ENCODE measurements around the gene F7.
A peak's percentile ranks its signal among the peaks of the same experiment; 100 is the strongest.

F7 gene

GRCh38 chr13:113146750-113147149, 41.2 kb downstream of the F7 start:
- Histone ChIP-seq H2AFZ (ENCODE audit: low read depth, low read length) (no peak overlapping the region), H3K14ac (ENCODE audit: low read length in 2 of 2) (no peak overlapping the region), H2BK15ac (ENCODE audit: low read depth, poor library complexity, severe bottlenecking) (no peak overlapping the region), H4K91ac (ENCODE audit: low read length) (peak overlapping the region; percentile 32), H3K9ac (ENCODE audit: low read length) (no peak overlapping the region), H3K36me3 (ENCODE audit: control insufficient read depth in 1 of 2, insufficient read depth in 2 of 2, low read depth in 1 of 2, low read length in 2 of 2) (peaks cover 0 to 5% of the 10 kb centered on the region in 2 experiments), H2BK120ac (ENCODE audit: low read depth, low read length) (no peak overlapping the region), H3K9me3 (ENCODE audit: control insufficient read depth, low read length) (no peaks in the 10 kb centered on the region), H3K4me3 (ENCODE audit: insufficient read depth in 1 of 2, low read depth in 1 of 2, low read length in 2 of 2) (no peak overlapping the region), H3K4me1 (ENCODE audit: control insufficient read depth, insufficient read depth, low read depth, low read length) (peaks cover 1% of the 10 kb centered on the region), H2BK12ac (ENCODE audit: low read length in 2 of 2) (no peak overlapping the region), H3K79me1 (replicated peaks; ENCODE audit: low read length, poor library complexity, severe bottlenecking) (no peaks in the 10 kb centered on the region), H3K23ac (ENCODE audit: low read length in 2 of 2) (no peak overlapping the region), H4K8ac (ENCODE audit: low read length) (no peak overlapping the region), H3K4ac (ENCODE audit: low read depth in 1 of 2, low read length in 2 of 2) (no peak overlapping the region), H3K27me3 (ENCODE audit: control insufficient read depth in 1 of 2, insufficient read depth in 1 of 2, low read length in 2 of 2) (peaks cover 0 to 5% of the 10 kb centered on the region in 2 experiments), H3K4me2 (ENCODE audit: low read length, poor library complexity, severe bottlenecking) (no peak overlapping the region), H3K18ac (ENCODE audit: low read depth in 1 of 2, low read length in 2 of 2) (no peak overlapping the region), H2AK5ac (ENCODE audit: low read length, severe bottlenecking) (no peak overlapping the region), H3K27ac (ENCODE audit: low read length, poor library complexity, severe bottlenecking) (no peak overlapping the region), H2BK5ac (ENCODE audit: low read depth, low read length, poor library complexity, severe bottlenecking) (no peak overlapping the region)
- WGBS = 88% methylated on average over 9 of the region's 9 CpGs
- DNase-seq = no peak

DNA sequence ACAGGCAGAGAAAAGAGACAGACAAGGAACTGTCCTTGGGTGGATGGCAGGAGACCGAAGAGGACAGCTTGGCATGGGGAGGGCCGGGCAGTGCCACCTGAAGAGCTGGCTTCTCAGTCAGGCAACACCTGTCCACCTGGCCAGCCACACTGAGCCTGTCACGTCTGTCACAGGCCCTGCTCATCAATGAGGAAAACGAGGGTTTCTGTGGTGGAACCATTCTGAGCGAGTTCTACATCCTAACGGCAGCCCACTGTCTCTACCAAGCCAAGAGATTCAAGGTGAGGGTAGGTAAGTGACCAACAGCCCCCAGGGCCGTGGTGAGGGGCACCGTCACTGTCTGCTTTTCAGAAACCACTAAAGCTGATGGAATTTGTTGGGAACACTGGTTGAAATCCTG, 41.6 kb downstream of the F7 start:
- H3K4me2 ChIP-seq (ENCODE audit: low read length, poor library complexity, severe bottlenecking) = no peak overlapping the region

GRCh38 chr13:113148407-113148806, 42.8 kb downstream of the F7 start:
- no peak overlapping the region for H2BK15ac ChIP-seq (ENCODE audit: low read depth, poor library complexity, severe bottlenecking)
- peaks cover 0 to 5% of the 10 kb centered on the region in 2 experiments for H3K27me3 ChIP-seq (ENCODE audit: control insufficient read depth in 1 of 2, insufficient read depth in 1 of 2, low read length in 2 of 2)
- WGBS = 93% methylated on average over 13 of the region's 13 CpGs
- no peak overlapping the region for H3K4me3 ChIP-seq (ENCODE audit: insufficient read depth in 1 of 2, low read depth in 1 of 2, low read length in 2 of 2)
- H2BK12ac ChIP-seq (ENCODE audit: low read length in 2 of 2) = no peak overlapping the region
- peaks cover 0 to 2% of the 10 kb centered on the region in 2 experiments for H3K36me3 ChIP-seq (ENCODE audit: control insufficient read depth in 1 of 2, insufficient read depth in 2 of 2, low read depth in 1 of 2, low read length in 2 of 2)
- H3K79me1 ChIP-seq (replicated peaks; ENCODE audit: low read length, poor library complexity, severe bottlenecking) = no peaks in the 10 kb centered on the region
- no peak overlapping the region for H3K4ac ChIP-seq (ENCODE audit: low read depth in 1 of 2, low read length in 2 of 2)
- no peak overlapping the region for H2BK120ac ChIP-seq (ENCODE audit: low read depth, low read length)
- no peak overlapping the region for H3K14ac ChIP-seq (ENCODE audit: low read length in 2 of 2)
- H3K4me2 ChIP-seq (ENCODE audit: low read length, poor library complexity, severe bottlenecking) = no peak overlapping the region
- no peak overlapping the region for H3K9ac ChIP-seq (ENCODE audit: low read length)
- no peak for DNase-seq
- H3K9me3 ChIP-seq (ENCODE audit: control insufficient read depth, low read length) = no peaks in the 10 kb centered on the region
- H3K4me1 ChIP-seq (ENCODE audit: control insufficient read depth, insufficient read depth, low read depth, low read length) = peaks cover 14% of the 10 kb centered on the region
- no peak overlapping the region for H4K91ac ChIP-seq (ENCODE audit: low read length)
- H3K27ac ChIP-seq (ENCODE audit: low read length, poor library complexity, severe bottlenecking) = no peak overlapping the region
- H4K8ac ChIP-seq (ENCODE audit: low read length) = no peak overlapping the region
- no peak overlapping the region for H2AFZ ChIP-seq (ENCODE audit: low read depth, low read length)
- H2BK5ac ChIP-seq (ENCODE audit: low read depth, low read length, poor library complexity, severe bottlenecking) = no peak overlapping the region
- no peak overlapping the region for H3K18ac ChIP-seq (ENCODE audit: low read depth in 1 of 2, low read length in 2 of 2)
- H3K23ac ChIP-seq (ENCODE audit: low read length in 2 of 2) = no peak overlapping the region
- no peak overlapping the region for H2AK5ac ChIP-seq (ENCODE audit: low read length, severe bottlenecking)

More for the DNA sequence above, 41.6 kb downstream of the F7 start:
- Histone ChIP-seq H3K79me1 (replicated peaks; ENCODE audit: low read length, poor library complexity, severe bottlenecking) (no peaks in the 10 kb centered on the region), H4K8ac (ENCODE audit: low read length) (no peak overlapping the region), H3K4ac (ENCODE audit: low read depth in 1 of 2, low read length in 2 of 2) (no peak overlapping the region), H2BK120ac (ENCODE audit: low read depth, low read length) (no peak overlapping the region), H2BK12ac (ENCODE audit: low read length in 2 of 2) (no peak overlapping the region), H3K4me1 (ENCODE audit: control insufficient read depth, insufficient read depth, low read depth, low read length) (peaks cover 5% of the 10 kb centered on the region), H3K36me3 (ENCODE audit: control insufficient read depth in 1 of 2, insufficient read depth in 2 of 2, low read depth in 1 of 2, low read length in 2 of 2) (peaks cover 0 to 5% of the 10 kb centered on the region in 2 experiments), H3K23ac (ENCODE audit: low read length in 2 of 2) (no peak overlapping the region), H3K18ac (ENCODE audit: low read depth in 1 of 2, low read length in 2 of 2) (no peak overlapping the region), H2AK5ac (ENCODE audit: low read length, severe bottlenecking) (no peak overlapping the region), H2AFZ (ENCODE audit: low read depth, low read length) (no peak overlapping the region), H2BK5ac (ENCODE audit: low read depth, low read length, poor library complexity, severe bottlenecking) (no peak overlapping the region), H3K27me3 (ENCODE audit: control insufficient read depth in 1 of 2, insufficient read depth in 1 of 2, low read length in 2 of 2) (peaks cover 0 to 5% of the 10 kb centered on the region in 2 experiments), H2BK15ac (ENCODE audit: low read depth, poor library complexity, severe bottlenecking) (no peak overlapping the region), H3K27ac (ENCODE audit: low read length, poor library complexity, severe bottlenecking) (no peak overlapping the region), H3K4me3 (ENCODE audit: insufficient read depth in 1 of 2, low read depth in 1 of 2, low read length in 2 of 2) (no peak overlapping the region), H3K9ac (ENCODE audit: low read length) (no peak overlapping the region), H3K9me3 (ENCODE audit: control insufficient read depth, low read length) (no peaks in the 10 kb centered on the region), H3K14ac (ENCODE audit: low read length in 2 of 2) (no peak overlapping the region), H4K91ac (ENCODE audit: low read length) (no peak overlapping the region)
- no peak for DNase-seq
- WGBS = 86% methylated on average over 8 of the region's 8 CpGs

DNA sequence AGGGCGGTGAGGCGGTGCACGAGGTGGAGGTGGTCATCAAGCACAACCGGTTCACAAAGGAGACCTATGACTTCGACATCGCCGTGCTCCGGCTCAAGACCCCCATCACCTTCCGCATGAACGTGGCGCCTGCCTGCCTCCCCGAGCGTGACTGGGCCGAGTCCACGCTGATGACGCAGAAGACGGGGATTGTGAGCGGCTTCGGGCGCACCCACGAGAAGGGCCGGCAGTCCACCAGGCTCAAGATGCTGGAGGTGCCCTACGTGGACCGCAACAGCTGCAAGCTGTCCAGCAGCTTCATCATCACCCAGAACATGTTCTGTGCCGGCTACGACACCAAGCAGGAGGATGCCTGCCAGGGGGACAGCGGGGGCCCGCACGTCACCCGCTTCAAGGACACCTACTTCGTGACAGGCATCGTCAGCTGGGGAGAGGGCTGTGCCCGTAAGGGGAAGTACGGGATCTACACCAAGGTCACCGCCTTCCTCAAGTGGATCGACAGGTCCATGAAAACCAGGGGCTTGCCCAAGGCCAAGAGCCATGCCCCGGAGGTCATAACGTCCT, 43.4 kb downstream of the F7 start:
- H4K91ac ChIP-seq (ENCODE audit: low read length) = no peak overlapping the region
- no peak overlapping the region for H3K4me3 ChIP-seq (ENCODE audit: insufficient read depth in 1 of 2, low read depth in 1 of 2, low read length in 2 of 2)
- no peaks in the 10 kb centered on the region for H3K9me3 ChIP-seq (ENCODE audit: control insufficient read depth, low read length)
- WGBS = 95% methylated on average over 38 of the region's 38 CpGs
- no peak overlapping the region for H3K9ac ChIP-seq (ENCODE audit: low read length)
- H3K14ac ChIP-seq (ENCODE audit: low read length in 2 of 2) = no peak overlapping the region
- H3K4me2 ChIP-seq (ENCODE audit: low read length, poor library complexity, severe bottlenecking) = no peak overlapping the region
- H3K27me3 ChIP-seq (ENCODE audit: control insufficient read depth in 1 of 2, insufficient read depth in 1 of 2, low read length in 2 of 2) = peaks cover 0 to 5% of the 10 kb centered on the region in 2 experiments
- no peak overlapping the region for H2BK15ac ChIP-seq (ENCODE audit: low read depth, poor library complexity, severe bottlenecking)
- no peak overlapping the region for H3K27ac ChIP-seq (ENCODE audit: low read length, poor library complexity, severe bottlenecking)
- no peak overlapping the region for H3K4ac ChIP-seq (ENCODE audit: low read depth in 1 of 2, low read length in 2 of 2)
- H2BK120ac ChIP-seq (ENCODE audit: low read depth, low read length) = no peak overlapping the region
- H2AK5ac ChIP-seq (ENCODE audit: low read length, severe bottlenecking) = no peak overlapping the region
- no peak overlapping the region for H3K18ac ChIP-seq (ENCODE audit: low read depth in 1 of 2, low read length in 2 of 2)
- no peak for DNase-seq
- no peak overlapping the region for H3K23ac ChIP-seq (ENCODE audit: low read length in 2 of 2)
- no peak overlapping the region for H2AFZ ChIP-seq (ENCODE audit: low read depth, low read length)
- no peaks in the 10 kb centered on the region for H3K79me1 ChIP-seq (replicated peaks; ENCODE audit: low read length, poor library complexity, severe bottlenecking)
- H4K8ac ChIP-seq (ENCODE audit: low read length) = no peak overlapping the region
- peaks cover 16% of the 10 kb centered on the region for H3K4me1 ChIP-seq (ENCODE audit: control insufficient read depth, insufficient read depth, low read depth, low read length)
- no peak overlapping the region for H2BK12ac ChIP-seq (ENCODE audit: low read length in 2 of 2)
- no peak overlapping the region for H2BK5ac ChIP-seq (ENCODE audit: low read depth, low read length, poor library complexity, severe bottlenecking)
- H3K36me3 ChIP-seq (ENCODE audit: control insufficient read depth in 1 of 2, insufficient read depth in 2 of 2, low read depth in 1 of 2, low read length in 2 of 2) = no peaks in the 10 kb centered on the region

All from mesenchymal stem cell (in vitro differentiated cells and primary cell).